CD4-positive, alpha-beta T cell (primary cell): ENCODE data around the gene NR3C2. TPM values are rescaled to one million over a fixed set of nuclear protein-coding genes. Genes with fewer than 3 reads are reported as not detected.

Experiments
- ATAC-seq: fragments of 200-7000 bp; cut with Tn5 transposase; one replicate; pipeline ENCODE4 v1.10.0; 2022; ENCODE audit warnings: mild to moderate bottlenecking; ENCODE audit not compliant: poor library complexity
- CTCF ChIA-PET: fragments of 350-600 bp; sonication (Branson Sonifier 250); formaldehyde crosslinking; loops from one replicate; lab custom pipeline; 2021; ENCODE audit warnings: antibody characterized with exemption, inconsistent platforms; lab: Charles Lee
- POLR2A ChIA-PET: fragments of 350-600 bp; sonication (Branson Sonifier 250); formaldehyde crosslinking; loops from one replicate; lab custom pipeline; 2021; ENCODE audit warnings: antibody characterized with exemption, inconsistent platforms; lab: Charles Lee
- DNase-seq, 14 experiments: peaks; one replicate each; pipeline ENCODE4 v3.0.0-alpha.2; 2013 to 2020; ENCODE audit warnings: mixed read lengths in 2 of 14
- H3K27ac ChIP-seq, 2 donors: one replicate each; pipeline versions ENCODE4 v1.5.1 to v1.7.0; 2013; ENCODE audit warnings: low read length in 2 of 2, low read depth in 1 of 2, mild to moderate bottlenecking in 1 of 2
- H3K27me3 ChIP-seq, 2 experiments: 1 replicate in 1 of 2; 2 replicates in 1 of 2; pipeline versions ENCODE4 v1.6.1 to v1.7.0; 2013; ENCODE audit warnings: low read length in 2 of 2, control low read depth in 1 of 2, mild to moderate bottlenecking in 1 of 2, moderate library complexity in 1 of 2; ENCODE audit not compliant: insufficient read depth in 2 of 2, control insufficient read depth in 1 of 2
- H3K36me3 ChIP-seq: one replicate; pipeline ENCODE4 v1.6.1; 2013; ENCODE audit warnings: low read length, control low read depth; ENCODE audit not compliant: insufficient read depth
- H3K4me1 ChIP-seq: one replicate; pipeline ENCODE4 v1.6.1; 2013; ENCODE audit warnings: low read length, control low read depth; ENCODE audit not compliant: insufficient read depth
- H3K4me3 ChIP-seq: one replicate; pipeline ENCODE4 v1.5.1; 2013; ENCODE audit warnings: mild to moderate bottlenecking, low read length, moderate library complexity
- H3K9me3 ChIP-seq, 2 experiments: 1 replicate in 1 of 2; 2 replicates in 1 of 2; pipeline versions ENCODE4 v1.6.1 to v1.7.0; 2013; ENCODE audit warnings: low read length in 2 of 2, mild to moderate bottlenecking in 2 of 2, control low read depth in 1 of 2, moderate library complexity in 1 of 2; ENCODE audit not compliant: control insufficient read depth in 1 of 2, insufficient read depth in 1 of 2
- H3K27ac Mint-ChIP-seq: one replicate; pipeline ENCODE4 v1.8.0; 2020; ENCODE audit warnings: mixed read lengths
- H3K27me3 Mint-ChIP-seq: one replicate; pipeline ENCODE4 v1.8.0; 2021; ENCODE audit warnings: mixed read lengths
- H3K36me3 Mint-ChIP-seq: one replicate; pipeline ENCODE4 v1.8.0; 2021; ENCODE audit warnings: low read depth, mixed read lengths
- H3K4me1 Mint-ChIP-seq: one replicate; pipeline ENCODE4 v1.8.0; 2021; ENCODE audit warnings: low read depth, mixed read lengths
- H3K4me3 Mint-ChIP-seq: one replicate; pipeline ENCODE4 v1.8.0; 2020; ENCODE audit warnings: mild to moderate bottlenecking, mixed read lengths
- H3K9me3 Mint-ChIP-seq: one replicate; pipeline ENCODE4 v1.8.0; 2020; ENCODE audit warnings: mixed read lengths
- intact Hi-C, 2 experiments: fragments of 100-400 bp; cut with DNase I in 1 of 2; cut with micrococcal nuclease in 1 of 2; formaldehyde crosslinking; loops; one replicate each; pipeline versions ENCODE4 v1.15.1 to v1.9.0; 2023 to 2025; cut with DNase I, micrococcal nuclease
- total RNA-seq, 174 experiments: library from RNA in 2 of 174; stranded (reverse) in 2 of 174; gene quantifications; one replicate each; pipeline ENCODE4 v1.2.3 and lab custom pipeline; 2021 to 2026
- TF ChIP-seq, protein P1 (sequence below): fragments of 200-600 bp; IDR thresholded peaks from one replicate; pipeline ENCODE4 v1.8.0; 2022; ENCODE audit warnings: antibody characterized with exemption, mild to moderate bottlenecking

The NR3C2 gene
- total RNA-seq, 2 experiments from 2014 or later: 31.6 to 35.0 TPM

DNA sequence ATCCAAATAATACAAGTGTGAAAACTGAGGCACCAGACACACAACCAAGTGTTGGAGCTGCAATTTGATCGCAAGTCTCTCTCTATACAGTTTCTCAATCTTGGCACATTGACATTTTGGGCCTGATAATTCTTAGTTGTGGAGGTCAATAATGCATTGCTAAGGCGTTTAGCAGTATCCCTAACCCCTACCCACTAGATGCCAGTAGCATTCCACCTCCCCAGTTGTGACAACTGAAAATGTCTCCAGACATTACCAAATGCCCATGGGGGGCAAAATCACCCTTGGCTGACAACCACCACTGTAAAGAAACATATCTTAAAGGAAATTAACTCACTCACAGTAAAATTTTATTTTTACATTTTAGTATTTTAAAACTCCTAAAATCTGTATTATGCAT, 4.2 kb downstream of the NR3C2 start:
- no peak overlapping the region for H3K27ac Mint-ChIP-seq
- ChIA-PET POLR2A (no interaction called here), CTCF (no interaction called here)
- H3K27me3 ChIP-seq: no peaks in the 10 kb centered on the region
- H3K36me3 Mint-ChIP-seq: peaks cover 50% of the 10 kb centered on the region
- peaks cover 3% of the 10 kb centered on the region for H3K27me3 Mint-ChIP-seq
- no peak for ATAC-seq
- H3K27ac ChIP-seq: no peak overlapping the region
- H3K4me3 ChIP-seq: no peak overlapping the region
- H3K36me3 ChIP-seq: peaks cover 11% of the 10 kb centered on the region
- H3K9me3 Mint-ChIP-seq: no peaks in the 10 kb centered on the region
- peaks cover 90% of the 10 kb centered on the region for H3K4me1 Mint-ChIP-seq
- intact Hi-C loops: no loop called here
- TF ChIP-seq, protein P1, sequence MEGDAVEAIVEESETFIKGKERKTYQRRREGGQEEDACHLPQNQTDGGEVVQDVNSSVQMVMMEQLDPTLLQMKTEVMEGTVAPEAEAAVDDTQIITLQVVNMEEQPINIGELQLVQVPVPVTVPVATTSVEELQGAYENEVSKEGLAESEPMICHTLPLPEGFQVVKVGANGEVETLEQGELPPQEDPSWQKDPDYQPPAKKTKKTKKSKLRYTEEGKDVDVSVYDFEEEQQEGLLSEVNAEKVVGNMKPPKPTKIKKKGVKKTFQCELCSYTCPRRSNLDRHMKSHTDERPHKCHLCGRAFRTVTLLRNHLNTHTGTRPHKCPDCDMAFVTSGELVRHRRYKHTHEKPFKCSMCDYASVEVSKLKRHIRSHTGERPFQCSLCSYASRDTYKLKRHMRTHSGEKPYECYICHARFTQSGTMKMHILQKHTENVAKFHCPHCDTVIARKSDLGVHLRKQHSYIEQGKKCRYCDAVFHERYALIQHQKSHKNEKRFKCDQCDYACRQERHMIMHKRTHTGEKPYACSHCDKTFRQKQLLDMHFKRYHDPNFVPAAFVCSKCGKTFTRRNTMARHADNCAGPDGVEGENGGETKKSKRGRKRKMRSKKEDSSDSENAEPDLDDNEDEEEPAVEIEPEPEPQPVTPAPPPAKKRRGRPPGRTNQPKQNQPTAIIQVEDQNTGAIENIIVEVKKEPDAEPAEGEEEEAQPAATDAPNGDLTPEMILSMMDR: no peak
- peaks cover 29% of the 10 kb centered on the region for H3K4me1 ChIP-seq
- H3K9me3 ChIP-seq: no peaks in the 10 kb centered on the region
- peak in 1 of 14 experiments; percentile 13 for DNase-seq
- peak overlapping the region; percentile 26 for H3K4me3 Mint-ChIP-seq

DNA sequence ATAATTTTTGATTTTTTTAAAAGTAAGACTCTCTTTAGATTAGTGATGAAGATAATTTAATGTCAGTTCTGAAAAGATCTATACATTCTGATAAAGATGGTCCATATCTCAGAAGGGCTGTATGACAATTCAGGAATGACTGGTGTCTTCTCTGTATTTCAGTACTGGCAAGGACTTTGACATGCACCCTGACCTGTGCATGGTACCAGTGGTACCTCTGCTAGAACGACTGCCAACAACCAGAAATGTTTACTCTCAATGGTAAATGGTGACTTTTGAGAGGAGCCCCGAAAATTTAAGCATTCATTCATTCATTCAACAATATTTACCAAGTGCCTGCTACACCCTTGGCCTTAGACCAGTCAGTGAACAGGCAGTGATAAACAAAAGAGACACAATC, 4.8 kb downstream of the NR3C2 start:
- ChIA-PET CTCF (no interaction called here), POLR2A (no interaction called here)
- no peak for ATAC-seq
- no peaks in the 10 kb centered on the region for H3K27me3 ChIP-seq
- no peaks in the 10 kb centered on the region for H3K9me3 ChIP-seq
- TF ChIP-seq, protein P1: no peak
- Mint-ChIP-seq H3K27me3 (peaks cover under 1% of the 10 kb centered on the region), H3K4me1 (peaks cover 95% of the 10 kb centered on the region), H3K27ac (no peak overlapping the region), H3K9me3 (no peaks in the 10 kb centered on the region), H3K36me3 (peaks cover 43% of the 10 kb centered on the region), H3K4me3 (peak overlapping the region; percentile 26)
- H3K27ac ChIP-seq: no peak overlapping the region
- H3K36me3 ChIP-seq: peaks cover 11% of the 10 kb centered on the region
- no peak overlapping the region for H3K4me3 ChIP-seq
- no peak for DNase-seq
- peaks cover 24% of the 10 kb centered on the region for H3K4me1 ChIP-seq
- intact Hi-C loops: no loop called here

DNA sequence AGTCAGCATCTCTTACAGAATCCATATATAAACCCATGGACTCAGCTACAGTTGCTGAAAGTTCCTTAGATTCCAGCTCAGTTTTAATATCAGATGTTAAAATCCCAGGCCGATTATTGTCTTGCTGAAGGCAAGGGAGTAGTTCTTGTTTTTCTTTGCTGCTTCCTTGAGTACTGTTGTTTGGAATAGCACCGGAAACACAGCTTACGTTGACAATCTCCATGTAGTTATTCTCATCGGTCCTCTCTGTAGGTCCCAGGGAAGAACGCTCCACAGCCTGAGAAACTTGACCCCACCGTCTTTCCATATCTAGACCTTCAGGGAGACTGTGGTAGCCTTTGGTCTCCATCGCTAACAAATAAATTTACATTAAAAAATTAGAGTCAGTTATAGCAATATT, 5.7 kb downstream of the NR3C2 start:
- H3K27ac Mint-ChIP-seq: no peak overlapping the region
- Histone ChIP-seq H3K9me3 (no peaks in the 10 kb centered on the region), H3K27ac (no peak overlapping the region), H3K4me1 (peaks cover 21% of the 10 kb centered on the region), H3K4me3 (no peak overlapping the region), H3K27me3 (no peaks in the 10 kb centered on the region), H3K36me3 (peaks cover 11% of the 10 kb centered on the region)
- H3K9me3 Mint-ChIP-seq: no peaks in the 10 kb centered on the region
- H3K4me1 Mint-ChIP-seq: peaks cover 96% of the 10 kb centered on the region
- DNase-seq: no peak
- ChIA-PET POLR2A (interaction anchor here (0.7 kb wide), 1 partner anchor 9 kb away, joined by 3 read pairs; no protein-coding TSS in a partner anchor), CTCF (no interaction called here)
- H3K36me3 Mint-ChIP-seq: peaks cover 34% of the 10 kb centered on the region
- intact Hi-C loops: no loop called here
- TF ChIP-seq, protein P1: no peak
- H3K4me3 Mint-ChIP-seq: no peak overlapping the region
- H3K27me3 Mint-ChIP-seq: no peaks in the 10 kb centered on the region
- ATAC-seq: no peak
